ENCODE measurements around the gene ARL17B.
"Not testable (repeated sequence)": the region's sequence is repeated elsewhere in the genome, so short reads cannot be mapped to it uniquely, and the experiment has no call there.

GRCh38 chr17:46259845-46260661 is 101.5 kb downstream of the ARL17B start:
- TF ChIP-seq CTCF (IDR thresholded peaks at IDR 0.05; ENCODE audit: control extremely low read depth in 1 of 3, insufficient read depth in 1 of 3, low read depth in 1 of 3, low read length in 3 of 3) (peak; percentile 37 to 42 (median 41)), RAD21 (IDR thresholded peaks at IDR 0.05 in 1 of 2, conservative IDR thresholded peaks at IDR 0.05 in 1 of 2; ENCODE audit: low read depth in 2 of 2, low read length in 2 of 2) (peak in 1 of 2 experiments; percentile 24; a peak in 1 of 4 replicates), POLR2A (IDR thresholded peaks at IDR 0.05; ENCODE audit: control extremely low read depth in 1 of 2, low read depth in 2 of 2, low read length in 2 of 2) (0 out of 3 replicates have a peak, but pooled peaks of 1 of the 2 experiments have one; percentile 34), MAX (IDR thresholded peaks at IDR 0.05) (peak; percentile 75)
- TF ChIP-seq SIN3A (conservative IDR thresholded peaks at IDR 0.05 in 1 of 2, IDR thresholded peaks at IDR 0.05 in 1 of 2; ENCODE audit: low read depth in 1 of 2, low read length in 2 of 2); TBP (IDR thresholded peaks at IDR 0.05; ENCODE audit: low read depth, low read length); SP4 (IDR thresholded peaks at IDR 0.05; ENCODE audit: low read length); HDAC2 (IDR thresholded peaks at IDR 0.05; ENCODE audit: borderline replicate concordance in 1 of 2, low read depth in 2 of 2, low read length in 2 of 2); NRF1 (IDR thresholded peaks at IDR 0.05; ENCODE audit: low read depth, low read length); EGR1 (IDR thresholded peaks at IDR 0.05; ENCODE audit: borderline replicate concordance, low read depth, low read length): not testable (repeated sequence)
